ENCODE data around the gene RRBP1.

The RRBP1 gene

DNA sequence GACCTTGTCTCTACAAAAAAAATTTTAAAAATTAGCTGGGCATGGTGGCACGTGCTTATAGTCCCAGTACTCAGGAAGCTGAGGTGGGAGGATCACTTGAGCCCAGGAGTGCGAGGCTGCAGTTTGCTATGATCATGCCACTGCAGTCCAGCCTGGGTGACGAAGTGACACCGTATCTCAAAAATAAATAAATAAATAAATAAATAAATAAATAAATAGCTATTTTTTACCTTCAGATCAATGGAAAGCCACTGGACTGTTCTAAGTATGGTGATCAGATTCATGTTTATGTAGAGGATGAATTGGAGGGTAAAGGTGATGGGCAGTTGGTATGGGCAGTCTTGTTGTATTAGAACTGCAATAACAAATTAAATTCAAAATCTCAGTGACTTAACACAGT is 88.1 kb downstream of the RRBP1 start:
- ChIA-PET POLR2A (ENCODE audit: low non-redundant PET) (interaction anchor here (1.1 kb wide), 1 partner anchor 23 kb away, joined by 3 read pairs; no protein-coding TSS in a partner anchor), CTCF (interaction anchor here (0.6 to 1.3 kb wide), 2 partner anchors 11 to 1839 kb away, joined by 3 read pairs; no protein-coding TSS in a partner anchor)
- TF ChIP-seq, protein P1, sequence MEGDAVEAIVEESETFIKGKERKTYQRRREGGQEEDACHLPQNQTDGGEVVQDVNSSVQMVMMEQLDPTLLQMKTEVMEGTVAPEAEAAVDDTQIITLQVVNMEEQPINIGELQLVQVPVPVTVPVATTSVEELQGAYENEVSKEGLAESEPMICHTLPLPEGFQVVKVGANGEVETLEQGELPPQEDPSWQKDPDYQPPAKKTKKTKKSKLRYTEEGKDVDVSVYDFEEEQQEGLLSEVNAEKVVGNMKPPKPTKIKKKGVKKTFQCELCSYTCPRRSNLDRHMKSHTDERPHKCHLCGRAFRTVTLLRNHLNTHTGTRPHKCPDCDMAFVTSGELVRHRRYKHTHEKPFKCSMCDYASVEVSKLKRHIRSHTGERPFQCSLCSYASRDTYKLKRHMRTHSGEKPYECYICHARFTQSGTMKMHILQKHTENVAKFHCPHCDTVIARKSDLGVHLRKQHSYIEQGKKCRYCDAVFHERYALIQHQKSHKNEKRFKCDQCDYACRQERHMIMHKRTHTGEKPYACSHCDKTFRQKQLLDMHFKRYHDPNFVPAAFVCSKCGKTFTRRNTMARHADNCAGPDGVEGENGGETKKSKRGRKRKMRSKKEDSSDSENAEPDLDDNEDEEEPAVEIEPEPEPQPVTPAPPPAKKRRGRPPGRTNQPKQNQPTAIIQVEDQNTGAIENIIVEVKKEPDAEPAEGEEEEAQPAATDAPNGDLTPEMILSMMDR (conservative IDR thresholded peaks at IDR 0.05; ENCODE audit: low read depth): no peak
- no peak for DNase-seq (ENCODE audit: low spot score)
- no peak overlapping the region for H3K27ac ChIP-seq

DNA sequence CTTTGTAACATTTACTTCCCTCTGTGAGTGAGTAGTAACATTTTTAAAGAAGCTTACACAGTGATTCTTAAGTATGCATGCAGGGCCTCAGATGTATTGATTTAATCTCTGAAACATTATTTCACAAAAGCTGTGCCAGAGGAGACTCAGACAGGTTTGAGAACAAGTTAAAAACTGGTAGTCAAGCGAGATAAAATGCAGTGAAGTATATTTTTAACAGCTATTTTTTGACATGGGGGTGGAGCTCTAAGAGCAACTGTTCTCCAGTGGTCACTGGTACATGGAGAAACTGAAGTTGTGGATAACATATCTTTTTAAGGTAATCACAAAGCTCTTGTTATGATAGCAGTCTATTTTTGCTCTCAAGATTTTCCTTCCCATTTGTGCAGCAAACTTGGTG is 91.8 kb downstream of the RRBP1 start:
- no peak overlapping the region for H3K27ac ChIP-seq
- TF ChIP-seq, protein P1 (conservative IDR thresholded peaks at IDR 0.05; ENCODE audit: low read depth): no peak
- ChIA-PET CTCF (interaction anchor here (0.6 to 1.0 kb wide), 2 partner anchors 50 to 59 kb away, joined by 3 to 4 read pairs; no protein-coding TSS in a partner anchor), POLR2A (ENCODE audit: low non-redundant PET) (no interaction called here)
- no peak for DNase-seq (ENCODE audit: low spot score)

DNA sequence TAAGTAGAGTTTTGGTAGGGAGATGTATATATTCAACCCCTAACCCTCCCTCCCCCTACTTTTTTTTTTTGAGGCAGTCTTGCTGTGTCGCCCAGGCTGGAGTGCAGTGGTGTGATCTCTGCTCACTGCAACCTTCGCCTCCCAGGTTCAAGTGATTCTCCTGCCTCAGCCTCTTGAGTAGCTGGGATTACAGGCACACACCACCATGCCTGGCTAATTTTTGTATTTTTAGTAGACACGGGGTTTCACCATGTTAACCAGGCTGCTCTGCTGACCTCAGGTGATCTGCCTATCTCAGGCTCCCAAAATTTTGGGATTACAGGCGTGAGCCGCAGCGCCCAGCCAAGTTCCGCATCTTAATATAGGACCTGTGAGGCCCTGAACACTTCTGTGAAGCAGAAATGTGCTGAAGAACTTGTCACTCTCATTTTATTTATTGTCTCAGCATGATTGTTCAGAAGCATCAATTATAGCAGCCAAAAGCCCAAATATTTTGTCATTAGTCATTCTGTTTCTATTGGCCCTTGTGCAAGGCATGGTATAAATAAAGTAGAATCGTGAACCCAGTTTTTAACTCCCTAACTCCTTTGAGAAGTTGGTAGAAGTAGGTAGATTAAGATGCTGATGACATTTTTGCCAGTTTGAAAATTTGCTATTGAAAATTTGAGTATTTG is 92.7 kb downstream of the RRBP1 start:
- ChIA-PET CTCF (interaction anchor here (0.6 kb wide), 1 partner anchor 58 kb away, joined by 4 read pairs; no protein-coding TSS in a partner anchor), POLR2A (ENCODE audit: low non-redundant PET) (no interaction called here)
- TF ChIP-seq, protein P1 (conservative IDR thresholded peaks at IDR 0.05; ENCODE audit: low read depth): no peak
- DNase-seq (ENCODE audit: low spot score): no peak
- peak overlapping the region; percentile 47 for H3K27ac ChIP-seq

DNA sequence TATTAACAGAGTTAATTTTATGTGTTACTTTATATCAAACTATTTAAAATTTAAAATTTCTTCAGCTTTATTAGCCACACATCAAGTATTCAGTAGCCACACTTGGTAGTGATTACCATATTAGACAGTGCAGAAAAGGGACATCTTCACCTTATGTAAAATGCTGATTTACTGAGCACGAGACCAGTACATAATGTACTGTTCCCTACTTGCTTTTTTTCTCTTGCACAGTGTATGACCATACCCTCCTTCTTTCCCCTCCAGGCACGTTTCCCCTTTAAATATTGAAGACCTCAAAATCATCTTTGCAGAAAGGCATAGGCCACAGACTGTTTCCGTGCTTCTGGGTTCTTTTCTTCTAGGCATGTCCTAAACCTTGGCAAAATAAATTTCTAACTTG is 94.2 kb downstream of the RRBP1 start:
- CTCF ChIA-PET: no interaction called here
- no peak for DNase-seq (ENCODE audit: low spot score)
- no peak overlapping the region for H3K27ac ChIP-seq
- POLR2A ChIA-PET (ENCODE audit: low non-redundant PET): no interaction called here
- TF ChIP-seq, protein P1 (conservative IDR thresholded peaks at IDR 0.05; ENCODE audit: low read depth): no peak

DNA sequence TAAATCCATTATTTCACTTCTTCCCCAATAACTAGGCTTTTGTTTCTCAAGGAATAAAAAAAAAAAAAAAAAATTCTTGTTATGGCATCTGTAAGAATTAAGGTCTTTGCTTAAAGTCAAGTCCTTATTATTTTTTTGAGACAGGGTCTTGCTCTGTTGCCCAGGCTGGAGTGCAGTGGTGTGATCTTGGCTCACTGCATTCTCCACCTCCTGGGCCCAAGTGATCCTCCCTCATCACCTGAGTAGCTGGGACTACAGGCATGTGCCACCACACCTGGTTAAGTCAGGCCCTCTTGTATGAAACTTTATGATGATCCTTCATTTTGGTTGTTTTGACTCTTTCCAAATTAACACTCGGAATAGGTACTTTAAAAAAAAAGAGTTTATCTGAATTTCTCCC is 94.9 kb downstream of the RRBP1 start:
- no peak overlapping the region for H3K27ac ChIP-seq
- POLR2A ChIA-PET (ENCODE audit: low non-redundant PET): no interaction called here
- DNase-seq (ENCODE audit: low spot score): no peak
- CTCF ChIA-PET: no interaction called here
- TF ChIP-seq, protein P1 (conservative IDR thresholded peaks at IDR 0.05; ENCODE audit: low read depth): no peak

DNA sequence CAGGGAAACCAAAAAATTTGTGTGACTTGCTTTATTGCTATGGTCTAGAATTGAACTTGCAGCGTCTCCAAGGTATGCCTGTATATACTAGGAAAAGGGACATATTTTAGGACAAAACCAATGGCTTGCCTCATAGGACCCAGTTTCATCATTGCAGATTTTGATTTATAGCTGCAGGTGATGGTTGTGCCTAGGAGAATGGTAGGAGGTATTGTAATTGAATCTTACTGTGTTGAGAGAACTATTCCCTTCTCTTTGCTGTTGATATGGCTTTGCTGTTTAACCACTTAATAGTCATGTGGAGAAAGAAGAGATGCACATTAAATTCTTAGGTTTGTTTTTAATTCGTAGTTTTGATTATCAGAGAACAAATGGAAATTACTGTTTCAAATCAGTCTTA is 95.8 kb downstream of the RRBP1 start:
- ChIA-PET CTCF (interaction anchor here (0.6 kb wide), 2 partner anchors 98 to 251 kb away, joined by 3 read pairs; no protein-coding TSS in a partner anchor), POLR2A (ENCODE audit: low non-redundant PET) (no interaction called here)
- TF ChIP-seq, protein P1 (conservative IDR thresholded peaks at IDR 0.05; ENCODE audit: low read depth): no peak
- no peak overlapping the region for H3K27ac ChIP-seq
- DNase-seq (ENCODE audit: low spot score): no peak

Measured in RWPE1 (cell line).